Astrocyte (in vitro differentiated cells and primary cell): ENCODE measurements around the gene STOX1.
"Not testable (repeated sequence)": the region's sequence is repeated elsewhere in the genome, so short reads cannot be mapped to it uniquely, and the experiment has no call there.

Experiments used
- EZH2 ChIP-seq: IDR thresholded peaks from 2 replicates; pipeline ENCODE4 v1.6.1; 2012; ENCODE audit warnings: mild to moderate bottlenecking, low read length, inconsistent platforms; ENCODE audit not compliant: insufficient read depth
- TF ChIP-seq, protein P1 (sequence below): IDR thresholded peaks from 2 replicates; pipeline ENCODE4 v1.5.1; 2011; ENCODE audit warnings: low read depth, mild to moderate bottlenecking, inconsistent platforms, low read length, moderate library complexity; ENCODE audit not compliant: insufficient read depth

- TF ChIP-seq, protein P1, sequence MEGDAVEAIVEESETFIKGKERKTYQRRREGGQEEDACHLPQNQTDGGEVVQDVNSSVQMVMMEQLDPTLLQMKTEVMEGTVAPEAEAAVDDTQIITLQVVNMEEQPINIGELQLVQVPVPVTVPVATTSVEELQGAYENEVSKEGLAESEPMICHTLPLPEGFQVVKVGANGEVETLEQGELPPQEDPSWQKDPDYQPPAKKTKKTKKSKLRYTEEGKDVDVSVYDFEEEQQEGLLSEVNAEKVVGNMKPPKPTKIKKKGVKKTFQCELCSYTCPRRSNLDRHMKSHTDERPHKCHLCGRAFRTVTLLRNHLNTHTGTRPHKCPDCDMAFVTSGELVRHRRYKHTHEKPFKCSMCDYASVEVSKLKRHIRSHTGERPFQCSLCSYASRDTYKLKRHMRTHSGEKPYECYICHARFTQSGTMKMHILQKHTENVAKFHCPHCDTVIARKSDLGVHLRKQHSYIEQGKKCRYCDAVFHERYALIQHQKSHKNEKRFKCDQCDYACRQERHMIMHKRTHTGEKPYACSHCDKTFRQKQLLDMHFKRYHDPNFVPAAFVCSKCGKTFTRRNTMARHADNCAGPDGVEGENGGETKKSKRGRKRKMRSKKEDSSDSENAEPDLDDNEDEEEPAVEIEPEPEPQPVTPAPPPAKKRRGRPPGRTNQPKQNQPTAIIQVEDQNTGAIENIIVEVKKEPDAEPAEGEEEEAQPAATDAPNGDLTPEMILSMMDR: not testable (repeated sequence)
- not testable (repeated sequence) for TF ChIP-seq EZH2
Measured at GRCh38 chr10:68827592-68827959, 245 bp downstream of the STOX1 start.
